ENCODE results near the gene HS3ST3A1. TPM values are rescaled to one million over a fixed set of nuclear protein-coding genes. Genes with fewer than 3 reads are reported as not detected.

HS3ST3A1 gene
- total and polyA plus RNA-seq, 2 of the 8 experiments (the other 6 are each of a cell fraction or from before 2014, with no cell fraction given), result 5.4 to 5.7 TPM

DNA sequence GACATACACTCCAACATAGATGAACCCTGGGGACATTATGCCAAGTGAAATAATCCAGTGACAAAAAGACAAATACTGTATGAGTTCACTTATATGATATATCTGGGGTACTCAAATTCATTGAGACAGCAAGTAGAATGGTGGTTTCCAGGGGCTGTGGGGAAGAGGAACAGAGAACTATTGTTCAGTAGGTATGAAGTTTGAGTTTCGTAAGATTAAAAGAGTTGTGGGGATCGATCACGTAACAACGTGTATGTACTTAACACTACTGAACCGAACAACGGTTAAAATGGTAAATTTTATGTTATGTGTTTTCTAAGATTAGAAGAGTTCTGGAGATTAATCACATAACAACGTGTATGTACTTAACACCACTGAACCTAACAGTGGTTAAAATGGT, 100.8 kb downstream of the HS3ST3A1 start (continued):
- TF ChIP-seq, protein P1, sequence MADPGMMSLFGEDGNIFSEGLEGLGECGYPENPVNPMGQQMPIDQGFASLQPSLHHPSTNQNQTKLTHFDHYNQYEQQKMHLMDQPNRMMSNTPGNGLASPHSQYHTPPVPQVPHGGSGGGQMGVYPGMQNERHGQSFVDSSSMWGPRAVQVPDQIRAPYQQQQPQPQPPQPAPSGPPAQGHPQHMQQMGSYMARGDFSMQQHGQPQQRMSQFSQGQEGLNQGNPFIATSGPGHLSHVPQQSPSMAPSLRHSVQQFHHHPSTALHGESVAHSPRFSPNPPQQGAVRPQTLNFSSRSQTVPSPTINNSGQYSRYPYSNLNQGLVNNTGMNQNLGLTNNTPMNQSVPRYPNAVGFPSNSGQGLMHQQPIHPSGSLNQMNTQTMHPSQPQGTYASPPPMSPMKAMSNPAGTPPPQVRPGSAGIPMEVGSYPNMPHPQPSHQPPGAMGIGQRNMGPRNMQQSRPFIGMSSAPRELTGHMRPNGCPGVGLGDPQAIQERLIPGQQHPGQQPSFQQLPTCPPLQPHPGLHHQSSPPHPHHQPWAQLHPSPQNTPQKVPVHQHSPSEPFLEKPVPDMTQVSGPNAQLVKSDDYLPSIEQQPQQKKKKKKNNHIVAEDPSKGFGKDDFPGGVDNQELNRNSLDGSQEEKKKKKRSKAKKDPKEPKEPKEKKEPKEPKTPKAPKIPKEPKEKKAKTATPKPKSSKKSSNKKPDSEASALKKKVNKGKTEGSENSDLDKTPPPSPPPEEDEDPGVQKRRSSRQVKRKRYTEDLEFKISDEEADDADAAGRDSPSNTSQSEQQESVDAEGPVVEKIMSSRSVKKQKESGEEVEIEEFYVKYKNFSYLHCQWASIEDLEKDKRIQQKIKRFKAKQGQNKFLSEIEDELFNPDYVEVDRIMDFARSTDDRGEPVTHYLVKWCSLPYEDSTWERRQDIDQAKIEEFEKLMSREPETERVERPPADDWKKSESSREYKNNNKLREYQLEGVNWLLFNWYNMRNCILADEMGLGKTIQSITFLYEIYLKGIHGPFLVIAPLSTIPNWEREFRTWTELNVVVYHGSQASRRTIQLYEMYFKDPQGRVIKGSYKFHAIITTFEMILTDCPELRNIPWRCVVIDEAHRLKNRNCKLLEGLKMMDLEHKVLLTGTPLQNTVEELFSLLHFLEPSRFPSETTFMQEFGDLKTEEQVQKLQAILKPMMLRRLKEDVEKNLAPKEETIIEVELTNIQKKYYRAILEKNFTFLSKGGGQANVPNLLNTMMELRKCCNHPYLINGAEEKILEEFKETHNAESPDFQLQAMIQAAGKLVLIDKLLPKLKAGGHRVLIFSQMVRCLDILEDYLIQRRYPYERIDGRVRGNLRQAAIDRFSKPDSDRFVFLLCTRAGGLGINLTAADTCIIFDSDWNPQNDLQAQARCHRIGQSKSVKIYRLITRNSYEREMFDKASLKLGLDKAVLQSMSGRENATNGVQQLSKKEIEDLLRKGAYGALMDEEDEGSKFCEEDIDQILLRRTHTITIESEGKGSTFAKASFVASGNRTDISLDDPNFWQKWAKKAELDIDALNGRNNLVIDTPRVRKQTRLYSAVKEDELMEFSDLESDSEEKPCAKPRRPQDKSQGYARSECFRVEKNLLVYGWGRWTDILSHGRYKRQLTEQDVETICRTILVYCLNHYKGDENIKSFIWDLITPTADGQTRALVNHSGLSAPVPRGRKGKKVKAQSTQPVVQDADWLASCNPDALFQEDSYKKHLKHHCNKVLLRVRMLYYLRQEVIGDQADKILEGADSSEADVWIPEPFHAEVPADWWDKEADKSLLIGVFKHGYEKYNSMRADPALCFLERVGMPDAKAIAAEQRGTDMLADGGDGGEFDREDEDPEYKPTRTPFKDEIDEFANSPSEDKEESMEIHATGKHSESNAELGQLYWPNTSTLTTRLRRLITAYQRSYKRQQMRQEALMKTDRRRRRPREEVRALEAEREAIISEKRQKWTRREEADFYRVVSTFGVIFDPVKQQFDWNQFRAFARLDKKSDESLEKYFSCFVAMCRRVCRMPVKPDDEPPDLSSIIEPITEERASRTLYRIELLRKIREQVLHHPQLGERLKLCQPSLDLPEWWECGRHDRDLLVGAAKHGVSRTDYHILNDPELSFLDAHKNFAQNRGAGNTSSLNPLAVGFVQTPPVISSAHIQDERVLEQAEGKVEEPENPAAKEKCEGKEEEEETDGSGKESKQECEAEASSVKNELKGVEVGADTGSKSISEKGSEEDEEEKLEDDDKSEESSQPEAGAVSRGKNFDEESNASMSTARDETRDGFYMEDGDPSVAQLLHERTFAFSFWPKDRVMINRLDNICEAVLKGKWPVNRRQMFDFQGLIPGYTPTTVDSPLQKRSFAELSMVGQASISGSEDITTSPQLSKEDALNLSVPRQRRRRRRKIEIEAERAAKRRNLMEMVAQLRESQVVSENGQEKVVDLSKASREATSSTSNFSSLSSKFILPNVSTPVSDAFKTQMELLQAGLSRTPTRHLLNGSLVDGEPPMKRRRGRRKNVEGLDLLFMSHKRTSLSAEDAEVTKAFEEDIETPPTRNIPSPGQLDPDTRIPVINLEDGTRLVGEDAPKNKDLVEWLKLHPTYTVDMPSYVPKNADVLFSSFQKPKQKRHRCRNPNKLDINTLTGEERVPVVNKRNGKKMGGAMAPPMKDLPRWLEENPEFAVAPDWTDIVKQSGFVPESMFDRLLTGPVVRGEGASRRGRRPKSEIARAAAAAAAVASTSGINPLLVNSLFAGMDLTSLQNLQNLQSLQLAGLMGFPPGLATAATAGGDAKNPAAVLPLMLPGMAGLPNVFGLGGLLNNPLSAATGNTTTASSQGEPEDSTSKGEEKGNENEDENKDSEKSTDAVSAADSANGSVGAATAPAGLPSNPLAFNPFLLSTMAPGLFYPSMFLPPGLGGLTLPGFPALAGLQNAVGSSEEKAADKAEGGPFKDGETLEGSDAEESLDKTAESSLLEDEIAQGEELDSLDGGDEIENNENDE (IDR thresholded peaks at IDR 0.05; ENCODE audit: insufficient replicate concordance, low read length), result no peak
- TF ChIP-seq POLR2A (IDR thresholded peaks at IDR 0.05; ENCODE audit: control extremely low read depth in 1 of 2, low read depth in 2 of 2, low read length in 2 of 2) (no peak), NRF1 (IDR thresholded peaks at IDR 0.05; ENCODE audit: low read depth, low read length) (no peak), ASH2L (IDR thresholded peaks at IDR 0.05; ENCODE audit: low read length) (no peak)
